Urothelium cell line (cell line): Measurements from ENCODE around the gene LSG1.
"Not testable (repeated sequence)": the region's sequence is repeated elsewhere in the genome, so short reads cannot be mapped to it uniquely, and the experiment has no call there.

Experiments
- DNase-seq: peaks from one replicate; pipeline ENCODE4 v3.0.0; 2011; ENCODE audit warnings: low spot score, mixed read lengths
- FAIRE-seq: peaks from 2 replicates; lab custom pipeline; 2011; peaks lifted over from hg19 to GRCh38; lab: Jason Lieb, UNC

The LSG1 gene

DNA sequence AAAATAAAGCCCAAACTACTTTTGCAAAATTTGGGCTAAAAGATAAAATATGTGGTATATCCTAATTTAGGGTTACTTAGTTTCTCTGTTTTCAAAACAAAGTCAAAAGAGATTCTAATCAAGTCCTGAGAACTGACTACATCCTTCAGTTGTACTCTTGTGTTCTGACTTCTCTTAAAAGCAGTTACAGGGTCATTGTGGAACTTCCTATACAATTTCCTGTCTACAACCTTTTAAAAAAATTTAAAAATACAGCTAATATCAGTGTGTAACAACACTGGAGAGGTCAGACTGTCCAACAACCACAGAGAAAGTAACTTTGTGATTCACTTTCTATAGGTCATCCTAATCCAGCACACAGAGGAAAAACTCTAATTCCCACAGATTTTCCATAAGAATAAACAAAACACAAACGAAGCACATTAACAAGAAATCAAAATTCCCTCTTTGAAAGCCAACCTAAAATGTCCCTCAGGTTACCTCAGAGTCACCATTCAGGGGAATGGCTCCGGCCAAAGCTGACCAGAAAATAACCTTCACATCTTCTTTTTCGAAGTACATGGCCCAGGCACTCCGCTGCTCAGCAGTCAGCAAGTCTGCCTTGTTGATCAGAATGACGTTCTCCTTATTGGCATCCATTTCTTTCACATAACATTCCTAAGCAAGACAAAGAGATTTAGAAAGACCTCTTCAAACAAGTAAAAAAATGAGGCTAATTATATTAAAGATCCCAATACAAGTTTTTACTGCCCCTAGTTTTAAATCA lies 13.3 kb downstream of the LSG1 start:
- DNase-seq (no peak), FAIRE-seq (no peak)

DNA sequence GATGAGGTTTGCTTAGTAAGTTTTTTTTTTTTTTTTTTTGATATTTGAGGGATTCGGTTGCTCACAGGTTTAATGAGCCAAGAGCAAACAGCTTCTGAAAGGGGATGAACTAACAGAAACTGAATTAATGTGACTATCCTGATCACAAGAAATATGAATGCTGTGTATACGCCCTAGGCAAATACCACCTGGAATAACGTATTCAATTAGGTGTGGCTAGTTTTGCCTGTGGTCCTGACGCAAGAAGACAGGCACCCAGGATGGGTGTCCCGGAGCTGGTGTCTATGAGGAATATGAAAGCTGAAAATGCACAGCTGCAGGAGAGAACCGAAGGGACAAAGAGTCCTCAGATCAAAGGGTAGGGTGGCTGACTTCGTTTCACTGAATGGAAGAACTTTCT lies 14.6 kb downstream of the LSG1 start:
- no peak for FAIRE-seq
- no peak for DNase-seq

GRCh38 chr3:194654443-194654842 lies 17.5 kb downstream of the LSG1 start:
- FAIRE-seq = no peak
- no peak for DNase-seq

DNA sequence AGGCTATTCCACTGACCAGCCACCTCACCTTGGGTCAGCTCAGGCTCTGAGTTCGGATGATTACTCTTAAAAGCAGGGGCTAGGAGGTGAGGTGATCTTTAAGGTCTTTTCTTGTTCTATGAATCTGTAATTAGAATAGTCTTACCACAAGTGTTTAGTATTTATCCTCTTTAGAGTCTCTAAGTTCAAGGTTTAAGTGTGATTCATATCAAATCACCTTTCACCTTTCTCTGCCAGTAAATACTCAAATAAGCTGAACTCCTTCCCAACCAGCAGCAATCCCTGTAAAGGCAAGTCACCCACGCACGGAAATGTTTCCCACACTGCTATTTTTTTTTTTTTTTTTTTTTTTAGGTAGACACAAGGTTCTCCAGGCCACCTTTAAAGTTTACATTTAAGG lies 24.2 kb downstream of the LSG1 start:
- DNase-seq (no peak), FAIRE-seq (no peak)

DNA sequence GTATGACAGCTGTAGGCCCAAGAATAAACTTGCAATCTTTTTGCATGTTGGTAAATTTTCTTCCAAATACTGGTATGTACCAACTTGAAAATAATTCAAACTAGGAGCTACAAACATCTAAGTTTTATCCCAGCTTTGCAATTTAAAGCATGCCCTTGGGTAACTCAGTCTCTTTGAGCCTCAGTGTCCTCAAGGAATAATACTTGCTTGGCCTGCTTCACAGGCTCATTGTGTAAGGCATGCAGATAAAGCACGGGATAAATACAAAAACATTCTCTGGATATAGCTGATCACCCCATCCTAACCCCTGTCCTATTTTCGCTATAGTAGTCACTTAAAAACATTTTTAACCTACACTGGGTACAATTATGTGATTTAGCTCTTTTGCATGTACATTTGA lies 29.2 kb downstream of the LSG1 start:
- FAIRE-seq = no peak
- no peak for DNase-seq

DNA sequence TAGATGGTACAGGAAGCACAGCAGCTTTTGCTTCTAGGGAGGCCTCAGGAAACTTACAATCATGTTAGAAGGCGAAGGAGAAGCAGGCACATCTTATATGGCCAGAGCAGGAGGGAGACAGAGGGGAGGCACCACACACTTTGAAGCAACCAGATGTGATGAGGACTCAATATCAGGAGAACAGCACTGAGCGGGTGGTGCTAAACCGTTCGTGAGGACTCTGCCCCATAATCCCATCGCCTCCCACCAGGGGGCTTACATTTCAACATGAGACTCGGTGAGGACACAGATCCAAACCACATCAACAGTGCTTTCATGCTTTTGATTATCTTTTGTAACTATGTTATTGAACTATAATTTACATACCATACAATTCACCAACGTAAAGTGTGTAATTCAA lies 31.2 kb downstream of the LSG1 start:
- DNase-seq (no peak), FAIRE-seq (no peak)

DNA sequence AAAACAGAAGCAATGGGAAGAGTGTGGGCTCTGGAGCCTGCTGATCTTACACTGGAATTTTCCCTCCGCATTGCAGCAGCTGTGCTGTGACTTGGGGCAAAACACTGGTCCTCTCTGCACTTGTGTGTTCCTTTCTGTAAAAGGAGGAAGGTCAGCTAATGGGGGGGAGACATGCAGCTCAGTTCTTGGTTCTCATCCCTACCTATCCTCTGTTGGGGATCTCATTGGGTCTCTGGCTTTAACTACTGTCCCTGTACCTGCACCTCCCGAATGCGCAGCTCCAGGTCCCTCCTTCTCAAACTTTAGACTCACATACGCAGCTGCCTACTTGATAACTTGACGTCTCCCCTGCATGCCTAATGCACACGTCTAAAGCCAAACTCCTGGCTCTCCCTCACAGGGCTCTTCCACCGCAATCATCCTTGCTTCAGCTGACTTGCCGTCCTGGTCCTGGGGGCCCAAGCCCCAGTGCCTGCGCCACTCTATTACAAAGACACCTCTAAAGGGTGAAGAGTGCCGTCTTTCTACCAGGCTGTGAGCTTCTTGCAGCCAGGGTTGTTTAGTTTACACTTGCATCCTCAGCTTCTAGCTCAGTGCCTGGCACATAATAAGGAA lies 32.9 kb downstream of the LSG1 start:
- FAIRE-seq (no peak), DNase-seq (no peak)

DNA sequence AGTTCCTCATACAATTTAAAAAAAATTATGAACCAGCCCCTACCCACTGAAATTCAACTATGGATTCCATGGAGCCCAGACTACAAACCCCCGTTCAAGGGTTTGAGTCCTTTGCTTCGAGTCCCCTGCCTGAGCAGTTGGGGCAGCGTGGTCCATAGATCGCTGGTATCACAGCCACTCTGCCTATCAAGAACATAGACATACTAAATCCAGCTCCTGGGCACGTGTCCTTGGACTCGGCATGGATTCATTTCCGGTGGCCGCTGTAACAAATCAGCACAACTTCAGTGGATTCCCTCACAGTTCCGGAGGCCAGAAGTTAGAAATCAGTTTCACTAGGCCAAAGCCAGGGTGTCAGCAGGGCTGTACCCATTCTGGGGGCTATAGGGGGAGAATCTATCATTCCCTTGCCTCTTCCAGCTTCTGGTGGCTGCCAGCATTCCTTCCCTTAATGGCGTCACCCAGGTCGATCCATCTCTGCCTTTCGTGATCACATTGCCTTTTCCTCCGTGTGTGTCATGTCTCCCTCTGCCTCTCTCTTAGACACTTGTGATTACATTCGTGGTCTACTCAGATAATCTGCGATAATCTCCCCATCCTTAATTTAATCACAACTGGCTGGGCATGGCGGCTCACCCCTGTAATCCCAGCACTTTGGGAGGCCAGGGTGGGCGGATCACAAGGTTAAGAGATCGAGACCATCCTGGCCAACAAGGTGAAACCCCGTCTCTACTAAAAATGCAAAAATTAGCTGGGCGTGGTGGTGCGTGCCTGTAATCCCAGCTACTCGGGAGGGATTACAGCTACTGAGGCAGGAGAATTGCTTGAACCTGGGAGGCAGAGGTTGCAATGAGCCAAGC lies 34.2 kb downstream of the LSG1 start:
- no peak for FAIRE-seq
- DNase-seq = no peak

DNA sequence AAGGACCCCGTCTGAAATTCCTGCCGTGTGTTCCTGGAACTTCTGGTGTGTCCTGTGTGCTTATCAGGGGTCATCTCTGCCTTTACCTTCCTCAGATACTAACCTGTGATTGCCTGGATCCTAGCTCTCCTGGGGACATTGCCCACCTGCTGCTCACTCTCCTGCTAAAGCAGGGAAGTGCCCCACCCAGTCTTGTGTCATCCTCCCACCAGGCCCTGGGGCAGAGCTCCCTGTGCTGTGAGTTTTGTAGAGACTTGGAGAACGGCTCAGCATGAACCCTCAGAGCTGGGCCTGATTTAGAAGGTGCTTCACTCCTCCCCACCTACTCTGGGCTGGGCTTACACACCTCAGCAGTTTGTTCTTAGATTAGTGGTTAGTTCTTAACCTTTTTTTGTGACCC lies 34.9 kb downstream of the LSG1 start:
- no peak for FAIRE-seq
- DNase-seq = no peak

- DNase-seq = peak; percentile 93
- no peak for FAIRE-seq
These were observed 38.5 kb downstream of the LSG1 start, which contains the start of gene TMEM44 for GRCh38 chr3:194633349-194634004. Gene TMEM44, minus strand, starts transcription at chr3:194633419. Its CDS starts 204 bp downstream, at chr3:194633215.

DNA sequence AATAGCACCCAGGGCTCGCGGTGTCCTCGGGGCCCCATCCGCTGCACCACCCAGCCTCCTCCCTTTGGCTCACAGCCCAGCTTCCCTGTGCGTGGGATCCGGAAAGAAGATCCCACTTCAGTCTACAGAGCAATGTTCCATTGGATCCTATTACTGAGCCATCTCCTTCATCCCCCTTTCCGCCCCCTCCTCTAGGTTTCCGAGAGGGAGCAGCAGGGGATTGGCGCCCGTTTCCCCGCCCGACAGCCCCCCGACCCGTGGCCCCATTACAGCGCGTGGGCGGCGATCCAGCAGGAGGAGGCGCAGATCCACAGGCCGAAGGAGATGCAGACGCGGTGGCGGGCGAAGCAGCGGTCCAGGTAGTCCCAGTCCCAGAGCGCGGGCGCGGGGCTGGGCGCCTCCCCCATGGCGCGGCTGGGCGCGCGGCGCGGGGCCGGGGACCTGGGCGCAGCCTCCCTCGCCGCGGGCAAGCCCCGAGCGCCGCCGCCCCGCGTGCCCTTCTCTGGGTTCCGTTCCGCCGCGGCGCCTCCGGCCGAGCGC lies 39.1 kb downstream of the LSG1 start:
- FAIRE-seq = no peak
- peak; percentile 70 for DNase-seq

- FAIRE-seq (no peak), DNase-seq (no peak)
These were observed 39.7 kb downstream of the LSG1 start for GRCh38 chr3:194632226-194632808.

DNA sequence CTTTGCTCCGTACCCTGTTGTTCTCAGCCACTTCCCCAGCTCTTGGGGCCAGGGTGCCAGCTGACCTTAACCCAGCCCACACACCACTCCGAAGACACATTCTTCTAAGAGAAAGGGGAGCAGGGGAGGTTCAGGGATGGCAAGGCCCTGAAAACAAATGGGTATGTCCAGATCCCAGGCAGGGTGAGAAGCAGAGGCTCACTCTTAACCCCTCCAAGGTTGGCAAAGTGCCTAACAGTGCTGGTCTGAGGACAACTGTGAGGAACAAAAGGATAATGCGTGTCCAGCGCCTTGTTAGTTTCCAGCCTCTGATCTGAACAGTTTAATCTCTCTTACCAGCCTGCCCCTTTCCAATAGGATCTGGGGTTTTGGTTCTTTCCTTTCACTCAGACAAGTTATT lies 40.3 kb downstream of the LSG1 start:
- no peak for DNase-seq

DNA sequence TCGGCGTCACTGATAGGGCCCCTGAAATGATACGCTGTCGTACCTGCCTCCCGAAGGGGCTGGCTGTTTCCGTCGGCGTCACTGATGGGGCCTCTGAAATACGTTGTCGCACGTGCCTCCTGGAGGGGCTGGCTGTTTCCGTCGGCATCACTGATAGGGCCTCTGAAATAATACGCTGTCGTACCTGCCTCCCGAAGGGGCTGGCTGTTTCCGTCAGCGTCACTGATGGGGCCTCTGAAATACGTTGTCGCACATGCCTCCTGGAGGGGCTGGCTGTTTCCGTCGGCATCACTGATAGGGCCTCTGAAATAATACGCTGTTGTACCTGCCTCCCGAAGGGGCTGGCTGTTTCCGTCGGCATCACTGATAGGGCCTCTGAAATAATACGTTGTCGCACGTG lies 41.3 kb downstream of the LSG1 start:
- FAIRE-seq, DNase-seq: not testable (repeated sequence)

More for the DNA sequence above, 40.3 kb downstream of the LSG1 start:
- no peak for FAIRE-seq

DNA sequence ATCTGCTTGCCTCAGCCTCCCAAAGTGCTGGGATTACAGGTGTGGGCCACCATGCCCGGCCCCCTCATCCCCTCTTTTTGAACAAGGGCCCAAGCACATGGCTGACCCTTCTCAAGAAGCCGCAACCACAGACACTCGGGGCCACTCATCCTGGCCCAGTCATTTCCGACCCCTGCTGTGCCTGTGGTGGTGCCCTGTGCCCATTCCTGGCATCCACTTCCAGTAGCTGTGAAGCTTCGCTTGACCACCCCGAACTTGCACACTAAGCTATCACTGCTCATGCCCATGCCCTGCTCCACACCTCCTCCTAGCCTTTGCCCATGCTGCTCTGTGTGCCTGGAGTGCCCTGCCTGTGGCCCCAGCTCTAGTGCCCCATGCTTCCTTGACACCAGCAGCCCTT lies 47.0 kb downstream of the LSG1 start:
- FAIRE-seq (no peak), DNase-seq (no peak)

- no peak for FAIRE-seq
- no peak for DNase-seq
These were observed 48.3 kb downstream of the LSG1 start for GRCh38 chr3:194623449-194624290.

DNA sequence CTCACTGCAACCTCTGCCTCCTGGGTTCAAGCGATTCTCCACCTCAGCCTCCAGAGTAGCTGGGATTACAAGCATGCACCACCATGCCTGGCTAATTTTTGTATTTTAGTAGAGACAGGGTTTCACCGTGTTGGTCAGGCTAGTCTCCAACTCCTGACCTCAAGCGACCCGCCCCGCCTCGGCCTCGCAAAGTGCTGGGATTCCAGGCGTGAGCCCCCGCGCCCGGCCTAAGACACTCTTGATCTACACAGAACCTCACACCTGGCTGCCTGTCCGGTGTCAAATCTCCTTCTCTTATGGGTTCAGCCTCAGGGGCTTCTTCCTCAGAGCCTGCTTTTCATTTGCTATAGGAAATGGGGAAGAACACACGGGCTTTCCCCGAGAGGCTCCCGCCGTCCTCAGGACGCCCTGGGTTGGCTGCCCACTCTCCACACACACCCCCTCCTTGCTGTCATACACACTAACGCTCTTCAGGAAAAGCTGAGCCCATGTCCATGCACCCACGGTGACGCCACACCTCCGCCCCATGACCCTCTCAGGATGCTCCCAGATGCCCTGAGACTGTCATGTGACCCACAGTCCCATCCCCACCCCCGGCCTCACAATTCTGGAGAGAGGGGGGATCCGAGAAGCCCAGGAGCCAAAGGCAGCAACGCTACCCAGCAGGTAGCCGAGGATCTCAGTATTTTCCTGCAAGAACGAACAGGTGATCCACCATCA lies 49.2 kb downstream of the LSG1 start:
- DNase-seq = no peak
- no peak for FAIRE-seq

GRCh38 chr3:194621947-194622346 lies 50.0 kb downstream of the LSG1 start:
- FAIRE-seq (no peak), DNase-seq (no peak)

- no peak for DNase-seq
These were observed 51.8 kb downstream of the LSG1 start for GRCh38 chr3:194620196-194620595.

More at GRCh38 chr3:194620196-194620595, 51.8 kb downstream of the LSG1 start:
- no peak for FAIRE-seq
